ENCODE measurements around the gene LRP11.

LRP11 gene

GRCh38 chr6:149782337-149782736 lies 81.8 kb downstream of the LRP11 start:
- H3K9ac ChIP-seq (ENCODE audit: low read depth, low read length, poor library complexity, severe bottlenecking), result no peak overlapping the region
- H3K36me3 ChIP-seq (ENCODE audit: insufficient read depth, low read length), result peaks cover 47% of the 10 kb centered on the region
- no peaks in the 10 kb centered on the region for H3K9me3 ChIP-seq (ENCODE audit: insufficient read depth, low read depth, low read length)
- peaks cover 4% of the 10 kb centered on the region for H4K20me1 ChIP-seq (ENCODE audit: insufficient read depth, low read length, poor library complexity, severe bottlenecking)
- no peaks in the 10 kb centered on the region for H3K9me2 ChIP-seq (replicated peaks; ENCODE audit: low read depth, low read length)
- H2AFZ ChIP-seq (ENCODE audit: low read length), result no peak overlapping the region
- peaks cover 19% of the 10 kb centered on the region for H3K79me2 ChIP-seq (ENCODE audit: insufficient read depth, low read length)
- no peak for TF ChIP-seq CTCF (conservative IDR thresholded peaks at IDR 0.05; ENCODE audit: low read length)
- TF ChIP-seq EZH2phosphoT487 (IDR thresholded peaks at IDR 0.05; ENCODE audit: borderline replicate concordance), result no peak
- H3K4me1 ChIP-seq (ENCODE audit: insufficient read depth, low read length, poor library complexity, severe bottlenecking), result no peaks in the 10 kb centered on the region
- H3K4me2 ChIP-seq (ENCODE audit: low read depth, low read length, poor library complexity, severe bottlenecking), result no peak overlapping the region
- H3K4me3 ChIP-seq (ENCODE audit: low read length, poor library complexity, severe bottlenecking), result no peak overlapping the region
- H3K27me3 ChIP-seq (ENCODE audit: insufficient read depth, low read length, poor library complexity, severe bottlenecking), result no peaks in the 10 kb centered on the region
- no peaks in the 10 kb centered on the region for H3F3A ChIP-seq (ENCODE audit: low read depth)

GRCh38 chr6:149781715-149782114 lies 82.4 kb downstream of the LRP11 start:
- no peaks in the 10 kb centered on the region for H3K9me2 ChIP-seq (replicated peaks; ENCODE audit: low read depth, low read length)
- no peaks in the 10 kb centered on the region for H3K4me1 ChIP-seq (ENCODE audit: insufficient read depth, low read length, poor library complexity, severe bottlenecking)
- H3K4me3 ChIP-seq (ENCODE audit: low read length, poor library complexity, severe bottlenecking), result no peak overlapping the region
- H3K27me3 ChIP-seq (ENCODE audit: insufficient read depth, low read length, poor library complexity, severe bottlenecking), result no peaks in the 10 kb centered on the region
- TF ChIP-seq EZH2phosphoT487 (IDR thresholded peaks at IDR 0.05; ENCODE audit: borderline replicate concordance) (no peak), CTCF (conservative IDR thresholded peaks at IDR 0.05; ENCODE audit: low read length) (no peak)
- H3K79me2 ChIP-seq (ENCODE audit: insufficient read depth, low read length), result peaks cover 19% of the 10 kb centered on the region
- H4K20me1 ChIP-seq (ENCODE audit: insufficient read depth, low read length, poor library complexity, severe bottlenecking), result peaks cover 4% of the 10 kb centered on the region
- no peak overlapping the region for H3K4me2 ChIP-seq (ENCODE audit: low read depth, low read length, poor library complexity, severe bottlenecking)
- peaks cover 53% of the 10 kb centered on the region for H3K36me3 ChIP-seq (ENCODE audit: insufficient read depth, low read length)
- no peaks in the 10 kb centered on the region for H3F3A ChIP-seq (ENCODE audit: low read depth)
- no peak overlapping the region for H3K9ac ChIP-seq (ENCODE audit: low read depth, low read length, poor library complexity, severe bottlenecking)
- no peak overlapping the region for H2AFZ ChIP-seq (ENCODE audit: low read length)
- no peaks in the 10 kb centered on the region for H3K9me3 ChIP-seq (ENCODE audit: insufficient read depth, low read depth, low read length)

- H3K9me3 ChIP-seq (ENCODE audit: insufficient read depth, low read depth, low read length), result no peaks in the 10 kb centered on the region
- H3K27me3 ChIP-seq (ENCODE audit: insufficient read depth, low read length, poor library complexity, severe bottlenecking), result no peaks in the 10 kb centered on the region
- H3K9ac ChIP-seq (ENCODE audit: low read depth, low read length, poor library complexity, severe bottlenecking), result no peak overlapping the region
- H3K4me2 ChIP-seq (ENCODE audit: low read depth, low read length, poor library complexity, severe bottlenecking), result no peak overlapping the region
- H3K79me2 ChIP-seq (ENCODE audit: insufficient read depth, low read length), result peaks cover 23% of the 10 kb centered on the region
- H3K4me3 ChIP-seq (ENCODE audit: low read length, poor library complexity, severe bottlenecking), result no peak overlapping the region
- no peaks in the 10 kb centered on the region for H3F3A ChIP-seq (ENCODE audit: low read depth)
- peaks cover 69% of the 10 kb centered on the region for H3K36me3 ChIP-seq (ENCODE audit: insufficient read depth, low read length)
- H4K20me1 ChIP-seq (ENCODE audit: insufficient read depth, low read length, poor library complexity, severe bottlenecking), result peaks cover 4% of the 10 kb centered on the region
- H3K4me1 ChIP-seq (ENCODE audit: insufficient read depth, low read length, poor library complexity, severe bottlenecking), result no peaks in the 10 kb centered on the region
- H2AFZ ChIP-seq (ENCODE audit: low read length), result no peak overlapping the region
- TF ChIP-seq CTCF (conservative IDR thresholded peaks at IDR 0.05; ENCODE audit: low read length) (no peak), EZH2phosphoT487 (IDR thresholded peaks at IDR 0.05; ENCODE audit: borderline replicate concordance) (no peak)
- H3K9me2 ChIP-seq (replicated peaks; ENCODE audit: low read depth, low read length), result no peaks in the 10 kb centered on the region
These were observed 84.6 kb downstream of the LRP11 start for GRCh38 chr6:149779644-149779963.
